ENCODE results near the gene PSMD6.

The PSMD6 gene

DNA sequence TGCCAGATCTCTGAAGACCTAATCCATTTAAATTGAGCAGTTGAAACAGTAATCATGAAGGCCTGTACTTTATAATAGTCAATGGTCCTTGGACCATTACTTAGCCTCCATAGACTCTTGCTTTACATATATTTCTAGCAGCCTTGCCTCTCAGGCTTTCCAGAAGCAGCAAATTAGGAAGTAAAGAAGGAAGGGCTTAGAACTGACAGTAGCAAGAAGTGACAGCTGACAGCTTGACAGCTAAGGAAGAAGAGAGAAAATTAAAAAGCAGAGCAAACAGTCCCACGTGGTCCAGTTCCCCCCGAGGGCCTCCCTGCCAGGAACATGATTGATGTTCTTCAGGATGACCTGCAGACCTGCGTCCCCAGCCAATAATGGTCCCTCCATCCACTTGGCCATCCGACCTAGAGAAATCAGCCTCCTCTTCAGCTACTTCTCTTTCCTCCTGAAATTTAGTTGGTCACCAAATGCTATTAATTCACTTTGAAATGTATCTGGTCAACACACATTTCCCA, 15.0 kb upstream of the PSMD6 start:
- no peak overlapping the region for H3K4me2 ChIP-seq (ENCODE audit: low read depth, low read length, poor library complexity, severe bottlenecking)
- no peak overlapping the region for H3K9ac ChIP-seq (ENCODE audit: low read depth, low read length, poor library complexity, severe bottlenecking)

GRCh38 chr3:64037084-64037483, 13.8 kb upstream of the PSMD6 start:
- TF ChIP-seq, protein P1, sequence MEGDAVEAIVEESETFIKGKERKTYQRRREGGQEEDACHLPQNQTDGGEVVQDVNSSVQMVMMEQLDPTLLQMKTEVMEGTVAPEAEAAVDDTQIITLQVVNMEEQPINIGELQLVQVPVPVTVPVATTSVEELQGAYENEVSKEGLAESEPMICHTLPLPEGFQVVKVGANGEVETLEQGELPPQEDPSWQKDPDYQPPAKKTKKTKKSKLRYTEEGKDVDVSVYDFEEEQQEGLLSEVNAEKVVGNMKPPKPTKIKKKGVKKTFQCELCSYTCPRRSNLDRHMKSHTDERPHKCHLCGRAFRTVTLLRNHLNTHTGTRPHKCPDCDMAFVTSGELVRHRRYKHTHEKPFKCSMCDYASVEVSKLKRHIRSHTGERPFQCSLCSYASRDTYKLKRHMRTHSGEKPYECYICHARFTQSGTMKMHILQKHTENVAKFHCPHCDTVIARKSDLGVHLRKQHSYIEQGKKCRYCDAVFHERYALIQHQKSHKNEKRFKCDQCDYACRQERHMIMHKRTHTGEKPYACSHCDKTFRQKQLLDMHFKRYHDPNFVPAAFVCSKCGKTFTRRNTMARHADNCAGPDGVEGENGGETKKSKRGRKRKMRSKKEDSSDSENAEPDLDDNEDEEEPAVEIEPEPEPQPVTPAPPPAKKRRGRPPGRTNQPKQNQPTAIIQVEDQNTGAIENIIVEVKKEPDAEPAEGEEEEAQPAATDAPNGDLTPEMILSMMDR (conservative IDR thresholded peaks at IDR 0.05; ENCODE audit: low read length) = no peak
- TF ChIP-seq EZH2phosphoT487 (IDR thresholded peaks at IDR 0.05; ENCODE audit: borderline replicate concordance) = no peak
- Histone ChIP-seq H3K36me3 (ENCODE audit: insufficient read depth, low read length) (no peaks in the 10 kb centered on the region), H3K4me3 (ENCODE audit: low read length, poor library complexity, severe bottlenecking) (no peak overlapping the region), H3K9me2 (replicated peaks; ENCODE audit: low read depth, low read length) (no peaks in the 10 kb centered on the region), H3K9ac (ENCODE audit: low read depth, low read length, poor library complexity, severe bottlenecking) (no peak overlapping the region), H2AFZ (ENCODE audit: low read length) (no peak overlapping the region), H3K4me2 (ENCODE audit: low read depth, low read length, poor library complexity, severe bottlenecking) (no peak overlapping the region), H3K27me3 (ENCODE audit: insufficient read depth, low read length, poor library complexity, severe bottlenecking) (no peaks in the 10 kb centered on the region), H3F3A (ENCODE audit: low read depth) (no peaks in the 10 kb centered on the region), H4K20me1 (ENCODE audit: insufficient read depth, low read length, poor library complexity, severe bottlenecking) (no peaks in the 10 kb centered on the region), H3K4me1 (ENCODE audit: insufficient read depth, low read length, poor library complexity, severe bottlenecking) (no peaks in the 10 kb centered on the region), H3K9me3 (ENCODE audit: insufficient read depth, low read depth, low read length) (0 out of 2 replicates have a peak, but pooled peaks cover 3% of the 10 kb centered on the region), H3K79me2 (ENCODE audit: insufficient read depth, low read length) (no peaks in the 10 kb centered on the region)

More for the DNA sequence above, 15.0 kb upstream of the PSMD6 start:
- Histone ChIP-seq H3K4me3 (ENCODE audit: low read length, poor library complexity, severe bottlenecking) (no peak overlapping the region), H3F3A (ENCODE audit: low read depth) (no peaks in the 10 kb centered on the region), H3K9me3 (ENCODE audit: insufficient read depth, low read depth, low read length) (0 out of 2 replicates have a peak, but pooled peaks cover 3% of the 10 kb centered on the region), H3K27me3 (ENCODE audit: insufficient read depth, low read length, poor library complexity, severe bottlenecking) (no peaks in the 10 kb centered on the region), H3K79me2 (ENCODE audit: insufficient read depth, low read length) (no peaks in the 10 kb centered on the region), H3K36me3 (ENCODE audit: insufficient read depth, low read length) (no peaks in the 10 kb centered on the region), H3K9me2 (replicated peaks; ENCODE audit: low read depth, low read length) (no peaks in the 10 kb centered on the region), H2AFZ (ENCODE audit: low read length) (no peak overlapping the region), H3K4me1 (ENCODE audit: insufficient read depth, low read length, poor library complexity, severe bottlenecking) (no peaks in the 10 kb centered on the region), H4K20me1 (ENCODE audit: insufficient read depth, low read length, poor library complexity, severe bottlenecking) (no peaks in the 10 kb centered on the region)
- TF ChIP-seq, protein P1 (conservative IDR thresholded peaks at IDR 0.05; ENCODE audit: low read length) = no peak
- TF ChIP-seq EZH2phosphoT487 (IDR thresholded peaks at IDR 0.05; ENCODE audit: borderline replicate concordance) = no peak

- Histone ChIP-seq H3K27me3 (ENCODE audit: insufficient read depth, low read length, poor library complexity, severe bottlenecking) (no peaks in the 10 kb centered on the region), H2AFZ (ENCODE audit: low read length) (no peak overlapping the region), H4K20me1 (ENCODE audit: insufficient read depth, low read length, poor library complexity, severe bottlenecking) (no peaks in the 10 kb centered on the region), H3K9me3 (ENCODE audit: insufficient read depth, low read depth, low read length) (0 out of 2 replicates have a peak, but pooled peaks cover 3% of the 10 kb centered on the region), H3K4me3 (ENCODE audit: low read length, poor library complexity, severe bottlenecking) (no peak overlapping the region), H3K36me3 (ENCODE audit: insufficient read depth, low read length) (no peaks in the 10 kb centered on the region), H3K9me2 (replicated peaks; ENCODE audit: low read depth, low read length) (no peaks in the 10 kb centered on the region), H3F3A (ENCODE audit: low read depth) (no peaks in the 10 kb centered on the region), H3K9ac (ENCODE audit: low read depth, low read length, poor library complexity, severe bottlenecking) (no peak overlapping the region), H3K79me2 (ENCODE audit: insufficient read depth, low read length) (no peaks in the 10 kb centered on the region), H3K4me1 (ENCODE audit: insufficient read depth, low read length, poor library complexity, severe bottlenecking) (no peaks in the 10 kb centered on the region), H3K4me2 (ENCODE audit: low read depth, low read length, poor library complexity, severe bottlenecking) (no peak overlapping the region)
- TF ChIP-seq EZH2phosphoT487 (IDR thresholded peaks at IDR 0.05; ENCODE audit: borderline replicate concordance) = no peak
- TF ChIP-seq, protein P1 (conservative IDR thresholded peaks at IDR 0.05; ENCODE audit: low read length) = no peak
Measured at GRCh38 chr3:64033069-64033468, 9.8 kb upstream of the PSMD6 start.
